NCI-H2196 treated with DMSO at 0.1 percent for 48 hours (cell line): ENCODE measurements around the gene DNAJC27.

Source experiments
- DNase-seq: peaks from one replicate; lab custom pipeline; 2025; ENCODE audit not compliant: unreplicated experiment; lab: John Stamatoyannopoulos, UW

The DNAJC27 gene

GRCh38 chr2:24908461-24908901 lies 63.3 kb downstream of the DNAJC27 start:
- no peak for DNase-seq

GRCh38 chr2:24907116-24907515 lies 64.6 kb downstream of the DNAJC27 start:
- DNase-seq = no peak

- no peak for DNase-seq
These were observed 65.3 kb downstream of the DNAJC27 start for GRCh38 chr2:24906466-24906865.

GRCh38 chr2:24903161-24904103 lies 68.3 kb downstream of the DNAJC27 start:
- DNase-seq = no peak

- no peak for DNase-seq
These were observed 72.3 kb downstream of the DNAJC27 start for GRCh38 chr2:24899361-24899910.

GRCh38 chr2:24898122-24899109 lies 73.3 kb downstream of the DNAJC27 start:
- no peak for DNase-seq

- DNase-seq = no peak
These were observed 77.0 kb downstream of the DNAJC27 start for GRCh38 chr2:24894750-24895149.

GRCh38 chr2:24893934-24894333 lies 77.8 kb downstream of the DNAJC27 start:
- no peak for DNase-seq
